HCT116 (cell line): ENCODE data around the gene DNAH5. TPM values are rescaled to one million over a fixed set of nuclear protein-coding genes. Genes with fewer than 3 reads are reported as not detected.

ENCODE experiments used
- ATAC-seq: fragments of 200-7000 bp; cut with Tn5 transposase; 2 replicates; pipeline ENCODE4 v1.9.1; 2020; ENCODE audit warnings: mild to moderate bottlenecking, moderate library complexity
- BruUV-seq: library from RNA; stranded (reverse); fragments of 400-500 nt; replicated peaks from 2 replicates; lab custom pipeline; 2021; lab: Mats Ljungman, UMichigan
- CTCF ChIA-PET: fragments of 300-600 bp; sonication (Branson Sonifier 250); formaldehyde crosslinking; loops from one replicate; lab custom pipeline; 2021; ENCODE audit warnings: antibody characterized with exemption; lab: Charles Lee
- POLR2A ChIA-PET: fragments of 300-600, 350-600 bp; sonication (Branson Sonifier 250); formaldehyde crosslinking; loops from one replicate; lab custom pipeline; 2021; ENCODE audit warnings: antibody characterized with exemption; lab: Charles Lee
- RAD21 ChIA-PET, 2 experiments: fragments of 300-600 bp; sonication (Branson Sonifier 250); formaldehyde crosslinking; loops; one replicate each; lab custom pipeline; 2023; ENCODE audit warnings: low total read pairs in 2 of 2; ENCODE audit not compliant: uncharacterized antibody in 2 of 2, unreplicated experiment in 2 of 2, low non-redundant PET in 1 of 2; lab: Charles Lee
- DNase-seq: peaks from one replicate; pipeline ENCODE4 v3.0.0-alpha.2; 2010; ENCODE audit warnings: low read depth, low spot score
- H2AFZ ChIP-seq: fragments of 200-600 bp; shearing (Covaris generic), sonication (generic); 2 replicates; pipeline ENCODE4 v1.6.1; 2017; ENCODE audit warnings: low read depth, mixed run types, mixed read lengths, antibody characterized with exemption, low read length; ENCODE audit not compliant: poor library complexity, severe bottlenecking
- H3K27ac ChIP-seq: 2 replicates; pipeline ENCODE4 v1.5.1; 2012; ENCODE audit warnings: low read depth, low read length
- H3K27me3 ChIP-seq: fragments of 200-600 bp; sonication (generic); 2 replicates; pipeline ENCODE4 v1.6.1; 2016; ENCODE audit warnings: mixed run types, low read length, mixed read lengths; ENCODE audit not compliant: insufficient read depth
- H3K36me3 ChIP-seq, 2 experiments: fragments of 200-500 bp in 1 of 2; fragments of 200-600 bp in 1 of 2; sonication (Bioruptor generic) in 1 of 2; sonication (generic) in 1 of 2; 2 replicates each; pipeline versions ENCODE4 v1.5.1 to v1.6.1; 2014 to 2016; ENCODE audit warnings: low read length in 2 of 2, inconsistent platforms in 1 of 2, mixed read lengths in 1 of 2, mixed run types in 1 of 2; ENCODE audit not compliant: insufficient read depth in 2 of 2, control insufficient read depth in 1 of 2
- H3K4me1 ChIP-seq, 2 experiments: fragments of 200-600 bp in 1 of 2; sonication (generic) in 1 of 2; 2 replicates each; pipeline versions ENCODE4 v1.5.1 to v1.6.1; 2012 to 2017; ENCODE audit warnings: low read length in 2 of 2, inconsistent platforms in 1 of 2, mild to moderate bottlenecking in 1 of 2, mixed read lengths in 1 of 2, mixed run types in 1 of 2, moderate library complexity in 1 of 2; ENCODE audit not compliant: insufficient read depth in 2 of 2, control insufficient read depth in 1 of 2
- H3K4me2 ChIP-seq: fragments of 200-600 bp; sonication (generic); 2 replicates; pipeline ENCODE4 v1.6.1; 2017; ENCODE audit warnings: mixed run types, low read length, mixed read lengths
- H3K4me3 ChIP-seq, 2 experiments: fragments of 200-600 bp in 1 of 2; sonication (generic) in 1 of 2; replicated peaks in 1 of 2; 2 replicates each; pipeline ENCODE4 v1.5.1; 2011 to 2016; ENCODE audit warnings: low read length in 2 of 2, control low read depth in 1 of 2, low read depth in 1 of 2, mild to moderate bottlenecking in 1 of 2, mixed read lengths in 1 of 2, mixed run types in 1 of 2
- H3K79me2 ChIP-seq: fragments of 200-600 bp; sonication (generic); 2 replicates; pipeline ENCODE4 v1.6.1; 2017; ENCODE audit warnings: mild to moderate bottlenecking, mixed run types, low read length, moderate library complexity, mixed read lengths; ENCODE audit not compliant: insufficient read depth
- H3K9ac ChIP-seq: fragments of 200-600 bp; sonication (generic); 2 replicates; pipeline ENCODE4 v1.6.1; 2016; ENCODE audit warnings: low read length, mixed read lengths
- H3K9me2 ChIP-seq: fragments of 200-600 bp; sonication (generic), shearing (Covaris generic); 2 replicates; pipeline ENCODE4 v1.6.1; 2017; ENCODE audit warnings: mixed run types, mild to moderate bottlenecking, moderate library complexity; ENCODE audit not compliant: insufficient read depth
- H3K9me3 ChIP-seq, 2 experiments: fragments of 200-500 bp in 1 of 2; fragments of 200-600 bp in 1 of 2; sonication (Bioruptor generic) in 1 of 2; sonication (generic) in 1 of 2; 2 replicates each; pipeline ENCODE4 v1.6.1; 2014 to 2017; ENCODE audit warnings: low read length in 2 of 2, mixed read lengths in 2 of 2, inconsistent platforms in 1 of 2, low read depth in 1 of 2, mild to moderate bottlenecking in 1 of 2, mixed run types in 1 of 2, moderate library complexity in 1 of 2; ENCODE audit not compliant: control insufficient read depth in 1 of 2, insufficient read depth in 1 of 2
- H4K20me1 ChIP-seq: fragments of 200-600 bp; sonication (generic), shearing (Covaris generic); 2 replicates; pipeline ENCODE4 v1.6.1; 2017; ENCODE audit warnings: mixed run types, mild to moderate bottlenecking, moderate library complexity; ENCODE audit not compliant: insufficient read depth
- ELF1 ChIP-seq: IDR thresholded peaks from 2 replicates; pipeline ENCODE4 v1.6.1; 2012; ENCODE audit warnings: low read depth, borderline replicate concordance
- EZH2 ChIP-seq: fragments of 200-600 bp; sonication (generic); IDR thresholded peaks from 2 replicates; pipeline ENCODE4 v1.6.1; 2017; ENCODE audit warnings: antibody characterized with exemption, mixed run types
- EZH2phosphoT487 ChIP-seq: fragments of 200-600 bp; IDR thresholded peaks from 2 replicates; pipeline ENCODE4 v1.6.1; 2018; ENCODE audit warnings: antibody characterized with exemption, borderline replicate concordance
- POLR2A ChIP-seq: IDR thresholded peaks from 2 replicates; pipeline ENCODE4 v1.7.0; 2011; ENCODE audit warnings: borderline replicate concordance; ENCODE audit not compliant: insufficient read depth, insufficient read length; ENCODE audit errors: extremely low read depth
- SIN3A ChIP-seq: IDR thresholded peaks from 2 replicates; pipeline ENCODE4 v1.6.1; 2012; ENCODE audit warnings: low read depth
- SP1 ChIP-seq: IDR thresholded peaks from 2 replicates; pipeline ENCODE4 v1.6.1; 2012; ENCODE audit warnings: low read depth
- ZFX ChIP-seq: fragments of 450-650 bp; IDR thresholded peaks from 2 replicates; pipeline ENCODE4 v1.6.1; 2017
- ZNF274 ChIP-seq: fragments of 200-500 bp; sonication (Bioruptor generic); IDR thresholded peaks from 2 replicates; pipeline ENCODE4 v1.6.1; 2014; ENCODE audit warnings: mild to moderate bottlenecking, low read depth, low read length, inconsistent platforms
- intact Hi-C: fragments of 100-400 bp; cut with micrococcal nuclease; formaldehyde crosslinking; loops from 2 replicates; pipeline ENCODE4 v1.10.0; 2022
- total RNA-seq: library from RNA; stranded (reverse); gene quantifications from one replicate; pipeline ENCODE4 v1.2.1, GENCODE V29; 2021; ENCODE audit not compliant: unreplicated experiment
- TF ChIP-seq, protein P1 (sequence below): IDR thresholded peaks from 2 replicates; pipeline ENCODE4 v1.6.1; 2012
- TF ChIP-seq, protein P2 (sequence below): IDR thresholded peaks from 2 replicates; pipeline ENCODE4 v1.6.1; 2011; ENCODE audit warnings: mild to moderate bottlenecking, low read length, moderate library complexity; ENCODE audit not compliant: insufficient replicate concordance; ENCODE audit errors: extremely low read depth
- TF ChIP-seq, protein P3 (sequence below): IDR thresholded peaks from 2 replicates; pipeline ENCODE4 v1.6.1; 2012; ENCODE audit warnings: low read depth

The DNAH5 gene
- total RNA-seq, 1 experiment from 2014 or later: 0.37 TPM

DNA sequence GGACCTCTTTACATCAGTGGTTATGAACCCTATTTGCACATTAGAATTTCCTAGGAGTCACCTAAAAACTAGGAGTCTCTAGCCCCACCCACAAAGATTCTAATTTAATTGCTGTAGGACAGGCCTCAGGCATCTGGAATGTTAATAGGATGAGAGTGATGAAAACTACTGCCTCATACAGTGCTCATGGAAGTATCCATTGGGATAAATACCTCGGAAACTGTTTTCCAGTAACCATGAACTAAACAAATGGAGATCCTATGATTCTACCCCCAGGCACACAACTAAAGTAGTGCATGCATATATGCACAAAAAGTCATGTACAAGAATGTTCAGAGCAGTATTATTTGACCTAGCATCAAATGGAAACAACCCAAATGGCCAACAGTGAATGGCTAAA is 286.3 kb downstream of the DNAH5 start:
- ChIA-PET RAD21 (no interaction called here), POLR2A (no interaction called here), CTCF (no interaction called here)
- Histone ChIP-seq H2AFZ (no peak overlapping the region), H3K36me3 (no peaks in the 10 kb centered on the region), H3K27ac (no peak overlapping the region), H3K4me1 (no peaks in the 10 kb centered on the region), H3K9me3 (peaks cover 0 to 10% of the 10 kb centered on the region in 2 experiments; a peak in 2 of 4 replicates), H3K4me2 (no peak overlapping the region), H3K4me3 (no peak overlapping the region), H4K20me1 (no peaks in the 10 kb centered on the region), H3K9ac (no peak overlapping the region), H3K27me3 (no peaks in the 10 kb centered on the region), H3K79me2 (no peaks in the 10 kb centered on the region)
- DNase-seq (no peak), ATAC-seq (no peak)
- intact Hi-C loops: no loop called here
- no TSS peak for BruUV-seq
- no peak for TF ChIP-seq EZH2
- TF ChIP-seq SP1: no peak
- TF ChIP-seq, protein P1, sequence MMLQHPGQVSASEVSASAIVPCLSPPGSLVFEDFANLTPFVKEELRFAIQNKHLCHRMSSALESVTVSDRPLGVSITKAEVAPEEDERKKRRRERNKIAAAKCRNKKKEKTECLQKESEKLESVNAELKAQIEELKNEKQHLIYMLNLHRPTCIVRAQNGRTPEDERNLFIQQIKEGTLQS: no peak
- TF ChIP-seq ZNF274: no peak
- no peak for TF ChIP-seq SIN3A
- TF ChIP-seq, protein P2, sequence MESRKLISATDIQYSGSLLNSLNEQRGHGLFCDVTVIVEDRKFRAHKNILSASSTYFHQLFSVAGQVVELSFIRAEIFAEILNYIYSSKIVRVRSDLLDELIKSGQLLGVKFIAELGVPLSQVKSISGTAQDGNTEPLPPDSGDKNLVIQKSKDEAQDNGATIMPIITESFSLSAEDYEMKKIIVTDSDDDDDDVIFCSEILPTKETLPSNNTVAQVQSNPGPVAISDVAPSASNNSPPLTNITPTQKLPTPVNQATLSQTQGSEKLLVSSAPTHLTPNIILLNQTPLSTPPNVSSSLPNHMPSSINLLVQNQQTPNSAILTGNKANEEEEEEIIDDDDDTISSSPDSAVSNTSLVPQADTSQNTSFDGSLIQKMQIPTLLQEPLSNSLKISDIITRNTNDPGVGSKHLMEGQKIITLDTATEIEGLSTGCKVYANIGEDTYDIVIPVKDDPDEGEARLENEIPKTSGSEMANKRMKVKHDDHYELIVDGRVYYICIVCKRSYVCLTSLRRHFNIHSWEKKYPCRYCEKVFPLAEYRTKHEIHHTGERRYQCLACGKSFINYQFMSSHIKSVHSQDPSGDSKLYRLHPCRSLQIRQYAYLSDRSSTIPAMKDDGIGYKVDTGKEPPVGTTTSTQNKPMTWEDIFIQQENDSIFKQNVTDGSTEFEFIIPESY: no peak
- TF ChIP-seq ZFX: no peak
- no peak for TF ChIP-seq POLR2A
- TF ChIP-seq, protein P3, sequence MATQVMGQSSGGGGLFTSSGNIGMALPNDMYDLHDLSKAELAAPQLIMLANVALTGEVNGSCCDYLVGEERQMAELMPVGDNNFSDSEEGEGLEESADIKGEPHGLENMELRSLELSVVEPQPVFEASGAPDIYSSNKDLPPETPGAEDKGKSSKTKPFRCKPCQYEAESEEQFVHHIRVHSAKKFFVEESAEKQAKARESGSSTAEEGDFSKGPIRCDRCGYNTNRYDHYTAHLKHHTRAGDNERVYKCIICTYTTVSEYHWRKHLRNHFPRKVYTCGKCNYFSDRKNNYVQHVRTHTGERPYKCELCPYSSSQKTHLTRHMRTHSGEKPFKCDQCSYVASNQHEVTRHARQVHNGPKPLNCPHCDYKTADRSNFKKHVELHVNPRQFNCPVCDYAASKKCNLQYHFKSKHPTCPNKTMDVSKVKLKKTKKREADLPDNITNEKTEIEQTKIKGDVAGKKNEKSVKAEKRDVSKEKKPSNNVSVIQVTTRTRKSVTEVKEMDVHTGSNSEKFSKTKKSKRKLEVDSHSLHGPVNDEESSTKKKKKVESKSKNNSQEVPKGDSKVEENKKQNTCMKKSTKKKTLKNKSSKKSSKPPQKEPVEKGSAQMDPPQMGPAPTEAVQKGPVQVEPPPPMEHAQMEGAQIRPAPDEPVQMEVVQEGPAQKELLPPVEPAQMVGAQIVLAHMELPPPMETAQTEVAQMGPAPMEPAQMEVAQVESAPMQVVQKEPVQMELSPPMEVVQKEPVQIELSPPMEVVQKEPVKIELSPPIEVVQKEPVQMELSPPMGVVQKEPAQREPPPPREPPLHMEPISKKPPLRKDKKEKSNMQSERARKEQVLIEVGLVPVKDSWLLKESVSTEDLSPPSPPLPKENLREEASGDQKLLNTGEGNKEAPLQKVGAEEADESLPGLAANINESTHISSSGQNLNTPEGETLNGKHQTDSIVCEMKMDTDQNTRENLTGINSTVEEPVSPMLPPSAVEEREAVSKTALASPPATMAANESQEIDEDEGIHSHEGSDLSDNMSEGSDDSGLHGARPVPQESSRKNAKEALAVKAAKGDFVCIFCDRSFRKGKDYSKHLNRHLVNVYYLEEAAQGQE: no peak
- no peak for TF ChIP-seq ELF1
- TF ChIP-seq EZH2phosphoT487: no peak
- TF ChIP-seq, all 23 proteins: peak for 0
- no peaks in the 10 kb centered on the region for H3K9me2 ChIP-seq
